HT-29 (cell line): ENCODE data around the gene ADARB2. TPM values are rescaled to one million over a fixed set of nuclear protein-coding genes. Genes with fewer than 3 reads are reported as not detected.
"Not testable (repeated sequence)": the region's sequence is repeated elsewhere in the genome, so short reads cannot be mapped to it uniquely, and the experiment has no call there.

ENCODE experiments used
- DNase-seq: peaks from one replicate; pipeline ENCODE4 v3.0.0-alpha.2; 2015; ENCODE audit warnings: low spot score
- total RNA-seq: library from RNA; depleted of rRNA; stranded (reverse); fragments of >200 nt; shearing (Covaris generic); gene quantifications from 2 replicates; pipeline ENCODE4 v1.2.3, GENCODE V29; 2014

The ADARB2 gene
- total RNA-seq, 1 experiment from 2014 or later = not detected

- DNase-seq = peak; percentile 26
Observed at GRCh38 chr10:1643161-1643907, 94.0 kb downstream of the ADARB2 start.

GRCh38 chr10:1642600-1643160, 94.6 kb downstream of the ADARB2 start:
- DNase-seq = no peak

GRCh38 chr10:1641402-1641801, 95.9 kb downstream of the ADARB2 start:
- no peak for DNase-seq

GRCh38 chr10:1638889-1639419, 98.4 kb downstream of the ADARB2 start:
- DNase-seq = no peak

GRCh38 chr10:1635340-1635739, 102.0 kb downstream of the ADARB2 start:
- no peak for DNase-seq

GRCh38 chr10:1634239-1634638, 103.1 kb downstream of the ADARB2 start:
- no peak for DNase-seq

GRCh38 chr10:1633783-1634182, 103.5 kb downstream of the ADARB2 start:
- DNase-seq = no peak

- no peak for DNase-seq
Observed at GRCh38 chr10:1632596-1632995, 104.7 kb downstream of the ADARB2 start.

- DNase-seq = no peak
Observed at GRCh38 chr10:1632141-1632540, 105.2 kb downstream of the ADARB2 start.

GRCh38 chr10:1631282-1631681, 106.0 kb downstream of the ADARB2 start:
- DNase-seq = no peak

- no peak for DNase-seq
Observed at GRCh38 chr10:1630304-1630703, 107.0 kb downstream of the ADARB2 start.

- DNase-seq = no peak
Observed at GRCh38 chr10:1629326-1630198, 107.8 kb downstream of the ADARB2 start.

- no peak for DNase-seq
Observed at GRCh38 chr10:1628757-1629156, 108.6 kb downstream of the ADARB2 start.

GRCh38 chr10:1627945-1628344, 109.4 kb downstream of the ADARB2 start:
- DNase-seq = no peak

GRCh38 chr10:1626835-1627234, 110.5 kb downstream of the ADARB2 start:
- no peak for DNase-seq

GRCh38 chr10:1626410-1626809, 110.9 kb downstream of the ADARB2 start:
- DNase-seq = no peak

- no peak for DNase-seq
Observed at GRCh38 chr10:1625731-1626130, 111.6 kb downstream of the ADARB2 start.

GRCh38 chr10:1625079-1625478, 112.2 kb downstream of the ADARB2 start:
- no peak for DNase-seq

GRCh38 chr10:1624240-1624639, 113.1 kb downstream of the ADARB2 start:
- no peak for DNase-seq

GRCh38 chr10:1620803-1621202, 116.5 kb downstream of the ADARB2 start:
- no peak for DNase-seq

- DNase-seq = not testable (repeated sequence)
Observed at GRCh38 chr10:1617376-1618317, 119.7 kb downstream of the ADARB2 start.
